Measurements from ENCODE around the gene PDE4B.
A peak's percentile ranks its signal among the peaks of the same experiment; 100 is the strongest.

PDE4B gene

GRCh38 chr1:66231217-66231616 is 438.5 kb downstream of the PDE4B start:
- DNase-seq (ENCODE audit: low read depth in 2 of 3, low spot score in 1 of 3), result no peak

- DNase-seq (ENCODE audit: low read depth in 2 of 3, low spot score in 1 of 3), result no peak
Observed at GRCh38 chr1:66231681-66232463, 439.2 kb downstream of the PDE4B start.

GRCh38 chr1:66237042-66237441 is 444.3 kb downstream of the PDE4B start:
- DNase-seq (ENCODE audit: low read depth in 2 of 3, low spot score in 1 of 3), result no peak

GRCh38 chr1:66237722-66238479 is 445.2 kb downstream of the PDE4B start:
- no peak for DNase-seq (ENCODE audit: low read depth in 2 of 3, low spot score in 1 of 3)

- no peak for DNase-seq (ENCODE audit: low read depth in 2 of 3, low spot score in 1 of 3)
Observed at GRCh38 chr1:66239834-66240233, 447.1 kb downstream of the PDE4B start.

GRCh38 chr1:66240491-66241484 is 448.1 kb downstream of the PDE4B start:
- no peak for DNase-seq (ENCODE audit: low read depth in 2 of 3, low spot score in 1 of 3)

- peak; percentile 53 to 70 (median 63) for DNase-seq (ENCODE audit: low read depth in 2 of 3, low spot score in 1 of 3)
Observed at GRCh38 chr1:66242646-66243547, 450.2 kb downstream of the PDE4B start.

GRCh38 chr1:66243548-66244130 is 450.9 kb downstream of the PDE4B start:
- DNase-seq (ENCODE audit: low read depth in 2 of 3, low spot score in 1 of 3), result no peak

GRCh38 chr1:66244429-66244828 is 451.7 kb downstream of the PDE4B start:
- no peak for DNase-seq (ENCODE audit: low read depth in 2 of 3, low spot score in 1 of 3)

- no peak for DNase-seq (ENCODE audit: low read depth in 2 of 3, low spot score in 1 of 3)
Observed at GRCh38 chr1:66245691-66246090, 453.0 kb downstream of the PDE4B start.

GRCh38 chr1:66246351-66247269 is 453.9 kb downstream of the PDE4B start:
- DNase-seq (ENCODE audit: low read depth in 2 of 3, low spot score in 1 of 3), result no peak

- DNase-seq (ENCODE audit: low read depth in 2 of 3, low spot score in 1 of 3), result peak in 2 of 3 donors; percentile 25 to 32
Observed at GRCh38 chr1:66247415-66248208, 454.9 kb downstream of the PDE4B start.

- DNase-seq (ENCODE audit: low read depth in 2 of 3, low spot score in 1 of 3), result no peak
Observed at GRCh38 chr1:66248257-66248656, 455.6 kb downstream of the PDE4B start.

- DNase-seq (ENCODE audit: low read depth in 2 of 3, low spot score in 1 of 3), result no peak
Observed at GRCh38 chr1:66248746-66249145, 456.1 kb downstream of the PDE4B start.

GRCh38 chr1:66250075-66250474 is 457.4 kb downstream of the PDE4B start:
- DNase-seq (ENCODE audit: low read depth in 2 of 3, low spot score in 1 of 3), result no peak

- no peak for DNase-seq (ENCODE audit: low read depth in 2 of 3, low spot score in 1 of 3)
Observed at GRCh38 chr1:66250478-66250877, 457.8 kb downstream of the PDE4B start.

GRCh38 chr1:66251546-66251945 is 458.9 kb downstream of the PDE4B start:
- no peak for DNase-seq (ENCODE audit: low read depth in 2 of 3, low spot score in 1 of 3)

- no peak for DNase-seq (ENCODE audit: low read depth in 2 of 3, low spot score in 1 of 3)
Observed at GRCh38 chr1:66253330-66253921, 460.7 kb downstream of the PDE4B start.

Measured in stimulated activated CD4-positive, alpha-beta T cell treated with anti-CD3 and anti-CD28 coated beads, Interleukin-12 subunit alpha, Interleukin-12 subunit beta, amount 100 ng/mL, for 48 hours (primary cell).